Pons (tissue), 1 donor: Measurements from ENCODE around the gene TCN2.
"Not testable (repeated sequence)": the region's sequence is repeated elsewhere in the genome, so short reads cannot be mapped to it uniquely, and the experiment has no call there.

Experiments
- DNase-seq: peaks from one replicate; pipeline ENCODE4 v3.0.0-alpha.2; 2016; ENCODE audit warnings: low spot score

TCN2 gene

GRCh38 chr22:30648825-30649224, 41.9 kb downstream of the TCN2 start:
- DNase-seq = no peak

- no peak for DNase-seq
Measured at GRCh38 chr22:30649430-30650007, 42.5 kb downstream of the TCN2 start.

- peak; percentile 87 for DNase-seq
Measured at GRCh38 chr22:30650508-30651116, 43.6 kb downstream of the TCN2 start.

DNA sequence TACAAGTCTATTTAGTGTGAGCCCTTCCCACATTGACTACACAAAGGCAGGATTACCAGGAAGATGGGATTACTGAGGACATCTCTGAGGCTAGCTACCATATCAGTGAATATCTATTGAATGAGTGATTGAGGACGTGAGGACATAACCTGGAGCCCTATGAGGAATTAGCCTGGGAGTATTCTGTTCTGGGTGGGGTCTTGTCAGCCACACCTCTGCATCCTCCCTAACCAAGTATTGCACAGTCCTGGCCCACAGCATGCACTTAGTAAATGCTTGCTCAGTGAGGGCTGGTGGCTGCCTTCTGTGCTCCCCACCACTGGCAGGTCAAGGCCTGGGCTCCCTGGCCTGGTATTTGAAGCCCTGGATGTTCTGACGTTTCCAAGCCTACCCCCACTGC, 45.9 kb downstream of the TCN2 start:
- DNase-seq = no peak

- DNase-seq = no peak
Measured at GRCh38 chr22:30654361-30654760, 47.4 kb downstream of the TCN2 start.

DNA sequence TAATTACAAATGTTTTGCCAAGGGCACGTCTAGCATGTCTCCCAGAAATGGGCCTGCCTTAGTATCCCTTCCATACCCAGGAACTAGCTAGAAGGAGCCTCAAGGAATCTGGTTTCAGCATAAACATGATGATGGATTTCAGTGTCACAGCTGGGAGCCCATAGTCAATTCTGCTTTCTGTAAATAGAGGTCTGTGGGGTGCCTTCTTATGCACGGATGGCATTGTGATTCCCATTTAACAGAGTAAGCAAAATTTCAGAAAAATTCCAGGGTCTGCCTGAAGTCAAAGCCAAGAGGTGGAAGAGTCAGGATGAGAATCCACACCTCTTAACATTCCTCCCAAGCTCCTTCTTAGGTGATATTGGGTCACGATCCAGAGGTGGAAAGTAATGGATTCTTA, 48.6 kb downstream of the TCN2 start:
- no peak for DNase-seq

GRCh38 chr22:30662040-30662439, 55.1 kb downstream of the TCN2 start:
- DNase-seq = no peak

GRCh38 chr22:30664798-30665197, 57.8 kb downstream of the TCN2 start:
- no peak for DNase-seq

GRCh38 chr22:30665266-30665665, 58.3 kb downstream of the TCN2 start:
- DNase-seq = no peak

DNA sequence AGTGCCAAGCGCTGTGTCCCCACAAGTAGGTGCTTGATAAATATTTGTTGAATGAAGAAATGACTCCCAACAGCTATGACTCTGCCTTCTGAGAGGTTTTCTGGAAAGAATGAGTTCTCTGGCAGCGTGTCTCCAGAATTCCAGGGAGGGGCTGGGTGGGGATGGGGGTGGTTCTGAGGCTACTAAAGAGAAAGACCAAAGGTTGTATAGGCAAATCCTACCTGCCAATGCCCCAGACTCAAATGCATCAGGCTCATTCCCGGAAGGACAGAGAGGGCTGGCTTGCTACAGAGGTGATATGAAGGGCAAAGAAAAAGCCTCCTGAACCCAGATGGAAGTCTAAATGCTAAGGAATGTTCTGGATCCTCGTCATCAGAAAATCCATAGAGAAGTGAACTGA, 58.8 kb downstream of the TCN2 start:
- no peak for DNase-seq

DNA sequence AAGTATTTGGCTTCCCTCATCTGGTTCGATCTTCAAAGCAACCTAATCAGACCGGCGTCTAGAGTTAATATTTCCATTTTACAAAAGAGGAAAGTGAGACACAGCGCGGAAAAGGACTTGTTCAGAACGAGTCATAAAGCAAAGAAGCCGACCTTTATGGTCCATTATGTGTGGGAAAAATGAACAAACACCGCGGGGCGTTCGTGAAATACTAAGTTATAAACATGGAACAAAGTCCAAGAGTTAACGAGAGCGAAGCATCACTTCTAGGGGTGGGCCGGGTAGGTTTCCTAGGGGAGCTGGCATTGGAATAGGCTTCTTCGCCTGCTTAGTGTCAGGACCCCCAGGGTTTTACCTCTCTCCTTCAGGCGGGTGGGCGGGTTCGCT, 60.1 kb downstream of the TCN2 start:
- no peak for DNase-seq

DNA sequence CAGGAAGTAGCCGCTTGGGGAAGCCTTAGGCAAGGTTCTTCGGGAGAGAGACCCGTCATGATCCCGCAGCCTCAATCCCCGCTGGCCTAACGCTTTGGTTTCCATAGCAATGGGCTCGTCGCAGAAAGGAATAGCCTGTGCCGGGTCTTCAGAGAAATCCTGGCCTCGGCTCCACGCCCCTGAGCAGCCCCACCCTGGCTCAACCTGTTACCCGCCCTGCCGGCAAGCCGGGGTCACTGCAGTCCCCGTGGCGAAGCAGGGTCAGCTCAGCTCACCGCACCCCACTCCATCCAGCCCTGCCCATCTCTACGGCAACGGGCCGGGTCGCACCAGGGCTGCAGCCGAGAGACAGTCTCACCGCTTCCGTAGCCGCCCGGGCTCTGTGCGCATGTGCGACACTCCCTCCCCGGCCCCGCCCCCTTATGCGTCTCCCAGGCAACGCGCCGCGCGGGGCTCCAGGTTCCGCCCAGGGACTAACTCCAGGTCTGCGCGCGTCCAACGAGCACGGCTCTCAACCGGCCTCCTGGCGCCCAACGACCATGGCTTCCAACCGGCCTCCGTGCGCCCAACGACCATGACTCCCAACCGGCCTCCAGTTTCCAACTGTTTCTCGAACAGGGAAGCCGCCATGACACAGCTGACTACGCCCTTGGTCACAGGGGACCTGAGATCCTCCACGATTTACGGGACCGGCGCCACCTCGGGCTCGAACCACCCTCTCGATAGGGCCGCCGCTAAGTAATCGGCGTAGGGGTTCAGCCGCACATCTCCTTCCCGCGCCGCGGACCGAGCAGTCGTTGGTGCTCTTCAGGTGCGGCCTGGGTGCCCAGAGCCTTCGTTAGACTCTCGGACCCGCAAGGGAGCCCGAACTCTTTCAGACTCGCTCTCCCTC, 60.8 kb downstream of the TCN2 start, which contains the start of gene DUSP18:
TSS of gene DUSP18 (minus strand) at position 382 of the 892 bp plus-strand sequence. CDS start 3,872 bp downstream, outside the sequence.
- DNase-seq = peak; percentile 83

- no peak for DNase-seq
Measured at GRCh38 chr22:30668386-30668710, 61.4 kb downstream of the TCN2 start.

- no peak for DNase-seq
Measured at GRCh38 chr22:30671071-30671470, 64.1 kb downstream of the TCN2 start.

DNA sequence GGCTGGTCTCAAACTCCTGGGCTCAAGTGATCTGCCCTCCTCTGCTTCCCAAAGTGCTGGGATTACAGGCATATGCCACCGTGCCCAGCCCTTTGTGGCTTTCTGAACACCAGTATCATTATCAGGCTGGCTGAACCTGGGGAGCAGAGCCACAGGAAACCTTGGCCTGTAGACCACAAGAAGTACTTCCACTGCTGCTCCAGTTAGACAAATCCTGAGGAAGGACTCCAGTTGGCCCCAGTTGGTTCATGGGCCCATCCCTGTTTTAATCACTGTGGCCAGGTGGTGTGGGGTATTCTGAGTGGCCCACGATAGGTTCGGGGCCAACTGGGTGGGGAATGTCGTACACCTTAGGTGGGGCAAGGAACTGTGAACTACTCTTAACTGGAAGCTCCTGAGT, 66.2 kb downstream of the TCN2 start:
- no peak for DNase-seq

DNA sequence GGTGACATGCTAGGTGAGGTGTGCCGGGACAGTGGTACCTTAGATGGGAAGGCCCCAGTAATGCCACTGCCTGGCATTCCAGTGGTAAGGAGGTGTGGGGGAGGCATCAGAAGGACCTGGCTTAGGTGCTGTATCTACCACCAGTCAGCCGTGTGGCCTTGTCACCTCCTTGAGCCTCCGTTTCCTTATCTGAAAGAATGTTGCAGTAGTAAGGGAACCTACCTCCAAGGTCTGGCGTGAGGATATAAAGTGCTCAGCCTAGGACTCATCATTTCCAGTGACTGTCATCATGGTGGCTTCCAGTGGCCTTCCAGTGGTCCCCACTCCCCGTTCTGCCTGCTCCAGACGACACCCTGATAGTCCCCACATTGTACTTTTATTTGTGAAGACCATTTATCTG, 67.5 kb downstream of the TCN2 start:
- no peak for DNase-seq

GRCh38 chr22:30675436-30675835, 68.5 kb downstream of the TCN2 start:
- no peak for DNase-seq

- DNase-seq = not testable (repeated sequence)
Measured at GRCh38 chr22:30676565-30676964, 69.6 kb downstream of the TCN2 start.
